Stimulated activated CD4-positive, alpha-beta T cell treated with anti-CD3 and anti-CD28 coated beads, TNF-alpha, amount 100 ng/mL, for 4 hours (primary cell): ENCODE data around the gene FAM219B.
"Not testable (repeated sequence)": the region's sequence is repeated elsewhere in the genome, so short reads cannot be mapped to it uniquely, and the experiment has no call there.

Source experiments
- DNase-seq, 3 experiments: peaks; one replicate each; pipeline ENCODE4 v3.0.0-alpha.2; 2020; ENCODE audit warnings: low read depth in 3 of 3

Gene FAM219B

DNA sequence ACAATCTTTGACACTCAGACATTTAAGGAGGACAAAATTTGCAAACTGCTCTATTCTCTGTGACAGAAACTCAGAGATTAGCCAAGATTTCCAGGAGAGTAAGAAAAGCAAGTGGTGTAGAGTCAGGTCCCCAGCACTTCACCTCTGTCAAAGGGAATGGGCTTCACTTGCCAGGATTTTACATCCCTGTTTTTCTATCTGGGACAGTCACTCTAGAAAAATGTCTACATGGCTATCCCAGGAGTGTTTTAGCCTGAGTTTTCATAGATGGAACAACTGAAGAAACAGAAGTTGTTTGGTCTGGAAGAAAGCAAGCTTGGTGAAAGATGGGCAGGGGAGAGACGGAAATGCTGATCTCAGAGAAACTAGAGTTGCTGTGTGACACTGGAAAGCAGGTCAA, 3.0 kb downstream of the FAM219B start:
- DNase-seq = no peak

DNA sequence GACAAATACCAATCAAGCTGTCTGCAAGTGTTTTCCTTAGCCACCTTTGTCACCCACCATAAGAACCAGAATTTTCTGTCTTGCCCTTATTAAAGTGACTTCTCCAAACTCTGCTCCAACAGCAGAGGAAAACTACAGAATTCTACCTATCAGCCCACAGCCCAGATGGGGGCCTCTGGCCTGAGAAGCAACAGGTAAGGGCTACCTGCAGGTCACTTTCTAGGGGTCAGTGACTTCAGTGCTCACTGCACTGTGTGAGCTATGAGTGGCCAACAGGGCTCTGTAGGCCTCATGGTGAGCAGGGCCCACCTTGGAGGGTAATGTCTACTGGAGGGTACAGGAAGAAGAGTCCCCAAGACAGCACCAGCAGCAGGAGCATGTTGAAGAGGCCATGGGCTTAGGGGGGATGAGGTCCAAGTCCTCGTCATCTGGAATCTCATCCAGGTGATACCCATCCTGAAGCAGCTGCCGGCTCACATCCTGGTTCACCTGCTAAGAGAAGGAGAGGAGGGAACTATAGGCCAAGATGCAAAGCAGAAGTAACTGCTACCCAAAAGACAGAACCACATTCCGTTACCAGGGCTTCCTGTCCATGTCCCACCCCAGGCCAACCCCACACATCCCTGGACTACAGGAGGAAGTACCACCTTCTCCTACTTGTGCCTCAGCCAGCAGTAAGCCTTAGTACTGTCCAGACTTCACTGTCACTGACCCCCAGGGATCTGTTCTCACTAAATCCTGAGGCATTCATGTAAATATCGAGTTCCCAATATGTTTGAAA, 4.2 kb downstream of the FAM219B start:
- DNase-seq = no peak

DNA sequence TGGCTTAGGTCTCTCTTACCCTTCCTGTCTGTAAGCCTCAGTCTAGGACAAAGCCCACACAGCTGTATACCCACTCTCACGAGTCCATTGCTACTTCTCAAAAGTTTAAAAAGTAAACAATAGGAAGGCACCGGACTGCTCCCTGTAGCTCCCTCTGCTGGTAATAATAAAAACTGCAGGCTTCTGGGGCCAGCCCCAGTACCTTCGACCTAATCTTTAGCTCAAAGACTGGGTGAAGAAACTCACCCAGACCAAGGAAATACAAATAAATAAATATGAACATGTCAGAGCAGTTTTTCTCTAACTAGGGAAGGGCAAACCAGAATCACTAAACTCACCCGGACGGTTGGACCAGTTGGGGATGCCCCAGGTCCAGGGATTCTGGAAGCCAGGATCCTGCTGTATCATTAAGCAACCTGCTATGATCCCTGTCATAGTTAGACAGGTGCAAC, 5.0 kb downstream of the FAM219B start:
- peak; percentile 29 to 45 (median 38) for DNase-seq

DNA sequence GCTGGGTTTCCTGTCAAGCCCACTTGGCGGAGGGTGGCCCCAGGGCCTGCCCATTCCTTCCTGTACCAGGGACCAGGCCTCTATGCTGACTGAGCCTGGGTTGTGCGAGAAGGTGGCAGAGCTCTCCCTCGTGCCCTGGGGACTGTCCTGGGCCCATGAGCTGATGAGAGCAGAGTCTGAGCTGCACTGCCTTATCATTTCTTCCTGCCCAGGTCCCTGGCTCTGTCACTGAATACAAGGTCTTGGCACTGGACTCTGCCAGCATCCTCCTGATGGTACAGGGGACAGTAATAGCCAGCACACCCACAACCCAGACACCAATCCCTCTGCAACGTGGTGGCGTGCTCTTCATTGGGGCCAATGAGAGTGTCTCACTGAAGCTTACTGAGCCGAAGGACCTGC, 9.3 kb downstream of the FAM219B start:
- no peak for DNase-seq

DNA sequence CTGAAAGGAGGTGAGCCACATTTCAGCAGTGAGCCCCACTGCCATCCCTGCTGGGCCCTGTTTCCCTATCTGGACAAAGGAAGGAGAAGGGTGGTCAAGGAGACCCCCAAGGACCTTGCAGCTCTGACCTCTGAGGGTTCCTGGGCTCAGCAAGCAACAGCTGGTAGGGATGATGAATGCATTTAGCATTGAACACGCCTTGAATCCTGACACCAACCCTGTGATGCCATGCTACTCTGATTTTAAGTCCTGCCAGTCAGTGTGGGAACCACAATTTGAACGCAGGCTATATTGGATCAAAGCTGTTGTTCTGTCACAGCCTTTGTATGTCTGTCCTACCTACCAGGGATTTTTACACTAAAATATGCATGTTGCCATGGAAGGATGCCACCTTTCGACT, 10.3 kb downstream of the FAM219B start:
- no peak for DNase-seq

DNA sequence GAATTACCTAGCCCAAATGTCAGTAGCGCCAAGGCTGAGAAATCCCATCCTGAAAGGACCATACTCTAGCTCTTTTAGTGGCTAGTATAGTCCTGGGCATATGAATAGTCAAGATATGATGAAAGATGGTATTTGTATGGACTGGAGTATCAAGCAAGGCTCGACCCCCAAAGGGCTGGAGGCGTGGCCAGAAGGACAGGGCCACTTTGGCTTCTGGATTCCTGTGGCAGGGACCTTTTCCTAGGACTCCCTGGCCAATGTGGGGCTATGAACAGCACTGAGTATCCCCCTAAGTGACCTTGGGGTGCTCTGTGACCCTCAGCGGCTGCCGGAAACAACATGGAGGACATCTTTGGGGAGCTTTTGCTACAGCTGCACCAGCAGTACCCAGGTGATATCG, 10.8 kb downstream of the FAM219B start:
- no peak for DNase-seq

- not testable (repeated sequence) for DNase-seq
Observed at GRCh38 chr15:74894383-74894782, 12.3 kb downstream of the FAM219B start.

DNA sequence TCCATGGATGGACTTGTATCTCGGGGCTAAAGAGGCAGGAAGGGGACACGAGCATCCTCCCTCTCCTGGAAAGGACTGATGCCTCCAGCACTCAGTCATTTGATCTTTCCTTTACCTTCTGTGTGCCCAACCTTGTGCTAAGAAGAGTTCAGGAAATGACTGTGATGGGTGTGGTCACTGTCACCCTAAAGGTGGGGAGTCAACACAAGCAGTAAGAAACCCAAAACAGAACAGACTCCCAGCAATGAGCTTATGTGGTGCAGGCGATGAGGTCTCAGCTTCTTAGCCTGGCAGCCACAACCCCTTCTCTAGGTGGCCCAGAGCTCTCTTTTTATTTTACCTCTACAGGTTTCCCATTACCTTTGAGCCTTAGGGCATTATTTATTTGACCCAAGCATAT, 13.0 kb downstream of the FAM219B start:
- DNase-seq = no peak

DNA sequence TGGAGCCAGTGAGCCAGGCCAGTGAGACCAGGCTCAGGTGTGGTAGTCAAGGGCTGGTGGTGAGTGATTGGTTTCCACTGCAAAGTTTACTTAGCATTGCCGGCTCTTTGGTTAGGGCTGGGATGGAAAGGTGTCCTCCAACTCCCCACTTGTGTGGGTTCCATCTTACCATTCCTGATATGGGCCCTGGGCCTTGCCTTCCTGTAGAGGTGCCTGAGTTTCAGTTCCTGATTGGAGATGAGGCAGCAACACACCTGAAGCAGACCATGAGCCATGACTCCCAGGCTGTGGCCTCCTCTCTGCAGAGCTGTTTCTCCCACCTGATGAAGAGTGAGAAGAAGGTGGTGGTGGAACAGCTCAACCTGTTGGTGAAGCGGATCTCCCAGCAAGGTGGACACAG, 13.7 kb downstream of the FAM219B start:
- DNase-seq = no peak

DNA sequence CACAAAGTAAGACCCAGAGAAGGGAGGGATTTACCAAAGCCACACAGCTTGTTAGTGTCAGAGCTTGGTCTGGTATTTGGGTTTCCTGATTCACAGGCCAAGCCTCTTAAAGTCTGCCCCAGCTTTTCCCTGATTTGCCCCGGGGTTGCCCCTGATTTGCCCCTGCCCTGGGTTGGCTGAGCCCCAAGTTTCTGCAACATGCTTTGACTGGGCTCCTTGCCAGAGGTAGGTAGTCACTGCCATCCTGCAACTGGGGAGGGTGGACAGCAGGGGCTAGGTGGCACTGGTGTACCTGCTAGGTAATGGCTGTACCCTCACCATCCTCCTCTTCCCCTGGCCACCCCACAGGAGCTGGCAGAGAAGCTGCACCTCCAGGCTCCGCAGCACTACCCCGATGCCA, 14.3 kb downstream of the FAM219B start:
- no peak for DNase-seq

DNA sequence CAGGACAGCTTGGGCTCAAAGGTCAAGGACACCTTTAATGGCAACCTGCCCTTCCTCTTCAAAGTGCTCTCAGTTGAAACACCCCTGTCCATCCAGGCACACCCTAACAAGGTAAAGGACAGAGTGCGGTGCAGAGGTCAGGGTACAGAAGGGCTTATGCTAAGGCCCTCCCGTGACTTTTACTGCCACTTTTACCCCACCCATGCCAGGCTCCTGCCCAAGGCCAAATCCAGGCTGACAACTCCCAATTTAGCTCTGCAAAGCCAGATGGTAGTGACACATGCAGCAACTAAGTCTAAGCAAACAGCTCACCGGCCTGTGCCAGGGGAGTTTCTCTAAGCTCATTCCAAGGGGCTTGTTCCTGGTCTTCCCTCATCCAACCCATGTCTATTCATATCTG, 15.2 kb downstream of the FAM219B start:
- no peak for DNase-seq

DNA sequence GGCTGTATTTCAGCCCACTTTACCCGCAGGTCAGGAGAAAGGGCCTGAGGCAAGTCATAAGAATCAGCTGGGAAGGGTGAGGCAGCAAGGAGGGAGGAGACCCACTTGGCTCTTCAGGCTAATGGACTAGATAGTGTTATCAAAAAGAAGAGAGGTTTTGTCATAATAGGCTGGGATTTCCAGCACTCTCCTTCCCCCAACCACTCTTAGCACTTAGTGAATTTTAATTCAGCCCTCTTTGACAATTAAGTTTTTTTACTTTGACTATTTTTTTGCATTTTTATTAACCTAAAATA, 16.0 kb downstream of the FAM219B start:
- DNase-seq = no peak

DNA sequence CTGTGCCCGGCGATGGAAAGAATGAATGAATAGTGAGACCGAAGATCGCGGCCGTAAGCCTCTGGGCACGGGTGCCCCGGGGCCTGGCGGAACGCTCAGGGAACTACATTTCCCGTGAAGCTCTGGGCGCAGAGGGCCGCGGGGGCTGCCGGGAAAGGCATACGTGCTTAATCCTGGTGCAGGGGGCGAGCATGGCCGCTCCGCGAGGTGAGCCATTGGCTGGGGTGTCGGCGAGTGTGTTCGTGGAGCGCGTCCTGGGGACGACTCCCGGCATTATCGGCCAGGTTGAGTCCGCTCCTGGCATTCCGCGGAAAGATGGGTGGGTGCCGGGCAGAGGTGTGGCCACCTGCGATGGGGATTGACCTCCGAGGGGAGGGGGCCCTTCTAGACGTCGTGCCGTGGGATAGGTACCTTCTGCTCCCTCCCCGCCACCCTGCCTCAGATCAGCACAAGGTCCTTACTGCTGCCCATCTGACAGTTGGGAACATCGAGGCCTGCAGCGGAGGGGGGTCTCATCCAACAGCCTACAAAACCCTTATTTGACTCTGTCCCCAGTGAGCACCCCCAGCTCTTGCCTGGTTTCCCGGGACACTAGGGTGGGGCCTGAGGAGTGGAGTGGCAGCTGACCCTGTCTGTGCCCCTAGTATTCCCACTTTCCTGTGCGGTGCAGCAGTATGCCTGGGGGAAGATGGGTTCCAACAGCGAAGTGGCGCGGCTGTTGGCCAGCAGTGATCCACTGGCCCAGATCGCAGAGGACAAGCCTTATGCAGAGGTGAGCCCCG, 16.6 kb downstream of the FAM219B start, which contains the start of gene MPI:
Gene MPI, plus strand, starts transcription at position 160 of the 782 bp plus-strand sequence. Its CDS starts 32 bp downstream, at position 192.
- DNase-seq = peak; percentile 74 to 80 (median 78)

DNA sequence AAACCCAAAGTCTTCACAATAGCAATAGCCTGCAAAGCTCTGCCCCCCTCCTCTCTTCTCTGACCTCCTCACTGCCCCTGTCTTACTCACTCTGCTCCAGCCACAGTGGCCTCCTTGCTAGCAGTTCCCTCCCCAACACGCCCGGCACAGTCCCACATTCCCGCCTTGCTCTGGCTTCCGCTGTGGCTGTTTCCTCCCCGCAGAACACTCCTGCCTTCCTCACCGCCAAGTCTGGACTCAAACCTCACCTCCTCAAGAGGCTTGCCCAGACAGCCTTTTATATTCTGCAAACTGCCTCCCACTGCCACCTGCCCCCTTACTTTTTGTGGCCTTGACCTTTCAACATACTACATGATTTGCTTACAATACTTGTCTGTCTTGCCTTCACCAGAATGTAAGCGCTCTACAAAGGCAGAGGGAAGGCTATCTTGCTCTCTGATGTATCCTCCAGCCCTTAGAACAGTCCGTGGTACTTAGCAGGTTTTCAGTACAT, 17.2 kb downstream of the FAM219B start:
- DNase-seq = no peak

- DNase-seq = no peak
Observed at GRCh38 chr15:74888716-74889115, 17.9 kb downstream of the FAM219B start.

DNA sequence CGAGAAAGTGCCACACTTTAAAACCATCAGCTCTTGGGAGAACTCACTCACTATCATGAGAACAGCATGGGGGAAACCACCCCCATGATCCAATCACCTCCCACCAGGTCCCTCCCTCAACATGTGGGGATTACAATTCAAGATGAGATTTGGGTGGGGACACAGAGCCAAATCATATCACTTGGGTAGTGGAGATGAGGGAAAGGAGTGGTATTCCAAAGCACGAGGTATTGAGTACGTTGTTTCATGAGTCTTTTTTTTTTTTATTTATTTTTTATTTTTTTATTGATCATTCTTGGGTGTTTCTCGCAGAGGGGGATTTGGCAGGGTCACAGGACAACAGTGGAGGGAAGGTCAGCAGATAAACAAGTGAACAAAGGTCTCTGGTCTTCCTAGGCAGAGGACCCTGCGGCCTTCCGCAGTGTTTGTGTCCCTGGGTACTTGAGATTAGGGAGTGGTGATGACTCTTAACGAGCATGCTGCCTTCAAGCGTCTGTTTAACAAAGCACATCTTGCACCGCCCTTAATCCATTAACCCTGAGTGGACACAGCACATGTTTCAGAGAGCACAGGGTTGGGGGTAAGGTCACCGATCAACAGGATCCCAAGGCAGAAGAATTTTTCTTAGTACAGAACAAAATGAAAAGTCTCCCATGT, 19.0 kb downstream of the FAM219B start:
- not testable (repeated sequence) for DNase-seq

- DNase-seq = no peak
Observed at GRCh38 chr15:74885461-74885860, 21.2 kb downstream of the FAM219B start.

GRCh38 chr15:74884428-74885223, 22.0 kb downstream of the FAM219B start:
- DNase-seq = no peak

DNA sequence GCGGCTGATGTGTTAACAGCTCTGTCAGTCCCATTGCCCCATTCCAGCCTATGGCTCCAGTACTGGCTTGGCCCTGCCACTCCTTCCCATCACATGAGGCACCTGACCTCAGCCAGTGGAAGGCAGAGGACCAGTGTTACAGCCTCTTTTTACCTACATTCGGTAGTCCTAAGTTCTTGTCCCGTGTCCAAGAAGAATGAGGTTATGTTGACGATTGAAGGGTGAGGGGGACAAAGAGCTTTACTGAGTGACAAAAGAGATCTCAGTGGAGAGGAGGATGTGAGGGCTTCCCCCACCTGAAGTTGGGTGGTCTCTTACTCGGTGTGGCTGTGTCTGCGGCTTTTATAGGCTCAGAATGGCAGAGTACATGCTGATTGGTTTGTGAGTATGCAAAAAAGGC, 24.1 kb downstream of the FAM219B start:
- no peak for DNase-seq

DNA sequence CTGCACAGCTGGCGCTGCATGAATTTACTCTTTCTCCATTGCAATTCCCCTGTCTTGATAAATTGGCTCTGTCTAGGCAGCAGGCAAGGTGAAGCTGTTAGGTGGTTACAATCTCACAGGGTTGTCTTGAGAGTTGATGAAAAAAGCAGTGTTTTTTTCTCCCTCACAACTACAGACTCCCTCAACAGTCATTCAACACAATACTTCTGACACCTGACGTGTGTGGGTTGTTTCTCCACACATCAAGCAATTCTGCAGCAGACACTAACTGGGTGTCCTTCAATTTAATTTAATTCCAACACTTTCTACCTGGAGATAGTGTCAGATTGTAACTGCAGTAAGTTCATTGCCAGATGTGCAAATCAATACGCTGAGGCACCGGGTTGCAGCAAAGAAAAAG, 28.4 kb downstream of the FAM219B start:
- DNase-seq = no peak

GRCh38 chr15:74873756-74874424, 32.8 kb downstream of the FAM219B start:
- no peak for DNase-seq
